Esophagus muscularis mucosa (tissue), 4 donors: ENCODE data around the gene DYNC1LI1. TPM values are rescaled to one million over a fixed set of nuclear protein-coding genes. Genes with fewer than 3 reads are reported as not detected.

Experiments
- DNase-seq: peaks from one replicate; pipeline ENCODE4 v3.0.0-alpha.2; 2017; ENCODE audit errors: extremely low spot score
- H3K27ac ChIP-seq, 4 donors: fragments of 200-600 bp; sonication (generic); replicated peaks in 1 of 4; 1 replicate in 3 of 4; 2 replicates in 1 of 4; pipeline ENCODE4 v1.5.1; 2016 to 2019; ENCODE audit warnings: mild to moderate bottlenecking in 1 of 4
- H3K27me3 ChIP-seq, 4 donors: fragments of 200-600 bp; sonication (generic); one replicate each; pipeline versions ENCODE4 v1.5.1 to v1.6.0; 2016 to 2019
- H3K36me3 ChIP-seq, 4 donors: fragments of 200-600 bp; sonication (generic); one replicate each; pipeline ENCODE4 v1.5.1; 2016 to 2019
- H3K4me1 ChIP-seq, 4 donors: fragments of 200-600 bp; sonication (generic); one replicate each; pipeline ENCODE4 v1.5.1; 2016 to 2019
- H3K4me3 ChIP-seq, 4 donors: fragments of 200-600 bp; sonication (generic); 1 replicate in 2 of 4; 2 replicates in 2 of 4; pipeline ENCODE4 v1.5.1; 2016 to 2019; ENCODE audit warnings: mild to moderate bottlenecking in 4 of 4, moderate library complexity in 1 of 4
- H3K9me3 ChIP-seq, 4 donors: fragments of 200-600 bp; sonication (generic); 1 replicate in 3 of 4; 2 replicates in 1 of 4; pipeline ENCODE4 v1.5.1; 2016 to 2019
- EP300 ChIP-seq: sonication (generic); formaldehyde crosslinking; IDR thresholded peaks from one replicate; pipeline ENCODE4 v1.6.1; 2017; ENCODE audit warnings: antibody characterized with exemption
- POLR2A ChIP-seq: fragments of 450-650 bp; IDR thresholded peaks from one replicate; pipeline ENCODE4 v1.6.1; 2017; ENCODE audit warnings: antibody characterized with exemption, moderate library complexity, mild to moderate bottlenecking, low read depth
- POLR2AphosphoS5 ChIP-seq, 2 donors: sonication (generic); formaldehyde crosslinking; IDR thresholded peaks; one replicate each; pipeline ENCODE4 v1.6.1; 2017; ENCODE audit warnings: antibody characterized with exemption in 2 of 2
- WGBS: methylation state at CpG from one replicate; pipeline ENCODE4 v1.1.5; 2018; 5-methylcytosine and 5-hydroxymethylcytosine counted together
- intact Hi-C: fragments of 100-400 bp; cut with DNase I; formaldehyde crosslinking; loops from one replicate; pipeline ENCODE4 v1.15.1; 2023
- total RNA-seq, 4 donors: library from RNA; depleted of rRNA; stranded (reverse); fragments of >200 nt; gene quantifications; one replicate each; pipeline versions ENCODE4 v1.1.0 to v1.2.1, GENCODE V29; 2016
- TF ChIP-seq, protein P1 (sequence below), 3 experiments: fragments of 200-600 bp in 2 of 3; fragments of 450-650 bp in 1 of 3; sonication (generic) in 2 of 3; IDR thresholded peaks; one replicate each; pipeline ENCODE4 v1.5.1; 2017 to 2019; ENCODE audit warnings: antibody characterized with exemption in 3 of 3, mild to moderate bottlenecking in 2 of 3, moderate library complexity in 1 of 3

Gene DYNC1LI1
- total RNA-seq, 4 donors from 2014 or later, result 30.0 to 38.2 (median 32.5) TPM

DNA sequence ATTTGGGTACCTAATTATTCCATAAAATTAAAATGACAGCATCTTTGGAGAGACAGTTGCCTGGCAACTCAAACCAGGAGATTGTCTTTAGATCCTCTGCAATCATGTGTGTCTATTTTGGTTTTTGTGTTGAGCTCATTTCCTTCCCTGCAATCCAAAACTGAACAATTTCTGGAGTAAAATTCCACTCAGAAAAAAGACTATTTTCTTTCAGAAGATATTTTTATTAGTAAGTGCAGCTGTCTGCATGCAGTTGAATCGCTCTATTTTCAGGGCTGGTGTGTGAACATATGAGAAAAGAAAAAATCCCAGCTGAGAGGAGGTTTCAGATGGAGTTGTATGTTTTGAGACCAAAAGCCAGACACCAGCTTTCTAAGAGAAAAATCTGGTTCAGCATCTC, 41.9 kb upstream of the DYNC1LI1 start:
- 76% methylated on average over 1 of the region's 1 CpG for WGBS
- no peak overlapping the region for H3K4me3 ChIP-seq
- H3K36me3 ChIP-seq, result no peaks in the 10 kb centered on the region
- no peaks in the 10 kb centered on the region for H3K27me3 ChIP-seq
- no peaks in the 10 kb centered on the region for H3K9me3 ChIP-seq
- H3K4me1 ChIP-seq, result no peaks in the 10 kb centered on the region
- intact Hi-C loops, result no loop called here
- no peak for TF ChIP-seq EP300
- TF ChIP-seq POLR2A, result no peak
- TF ChIP-seq, protein P1, sequence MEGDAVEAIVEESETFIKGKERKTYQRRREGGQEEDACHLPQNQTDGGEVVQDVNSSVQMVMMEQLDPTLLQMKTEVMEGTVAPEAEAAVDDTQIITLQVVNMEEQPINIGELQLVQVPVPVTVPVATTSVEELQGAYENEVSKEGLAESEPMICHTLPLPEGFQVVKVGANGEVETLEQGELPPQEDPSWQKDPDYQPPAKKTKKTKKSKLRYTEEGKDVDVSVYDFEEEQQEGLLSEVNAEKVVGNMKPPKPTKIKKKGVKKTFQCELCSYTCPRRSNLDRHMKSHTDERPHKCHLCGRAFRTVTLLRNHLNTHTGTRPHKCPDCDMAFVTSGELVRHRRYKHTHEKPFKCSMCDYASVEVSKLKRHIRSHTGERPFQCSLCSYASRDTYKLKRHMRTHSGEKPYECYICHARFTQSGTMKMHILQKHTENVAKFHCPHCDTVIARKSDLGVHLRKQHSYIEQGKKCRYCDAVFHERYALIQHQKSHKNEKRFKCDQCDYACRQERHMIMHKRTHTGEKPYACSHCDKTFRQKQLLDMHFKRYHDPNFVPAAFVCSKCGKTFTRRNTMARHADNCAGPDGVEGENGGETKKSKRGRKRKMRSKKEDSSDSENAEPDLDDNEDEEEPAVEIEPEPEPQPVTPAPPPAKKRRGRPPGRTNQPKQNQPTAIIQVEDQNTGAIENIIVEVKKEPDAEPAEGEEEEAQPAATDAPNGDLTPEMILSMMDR (IDR thresholded peaks at IDR 0.05), result no peak
- no peak for TF ChIP-seq POLR2AphosphoS5 (IDR thresholded peaks at IDR 0.05)
- DNase-seq, result peak; percentile 21
- H3K27ac ChIP-seq, result no peak overlapping the region

DNA sequence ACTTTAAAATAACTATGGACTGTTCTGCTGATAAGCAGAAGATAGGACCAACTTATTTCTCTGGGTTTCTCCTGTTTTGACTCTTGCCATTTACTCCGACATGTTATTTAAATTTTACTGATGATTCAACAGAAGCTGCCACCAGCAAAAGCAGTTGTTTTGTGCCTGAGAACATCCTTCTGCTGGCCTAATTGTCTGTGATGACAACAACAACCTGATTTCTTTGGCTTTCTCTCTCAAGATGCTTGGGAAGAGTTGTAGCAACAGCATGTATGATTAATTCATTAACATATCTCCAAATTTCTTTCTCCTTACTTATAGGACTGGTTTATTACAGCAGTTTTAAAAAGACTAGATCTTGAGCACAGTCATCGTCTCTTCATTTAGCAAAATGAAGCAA, 36.9 kb upstream of the DYNC1LI1 start:
- H3K4me1 ChIP-seq, result no peaks in the 10 kb centered on the region
- no peak overlapping the region for H3K4me3 ChIP-seq
- intact Hi-C loops, result no loop called here
- H3K9me3 ChIP-seq, result no peaks in the 10 kb centered on the region
- no peaks in the 10 kb centered on the region for H3K36me3 ChIP-seq
- no peaks in the 10 kb centered on the region for H3K27me3 ChIP-seq
- DNase-seq, result no peak
- WGBS, result 79% methylated on average over 2 of the region's 2 CpGs
- H3K27ac ChIP-seq, result no peak overlapping the region
- TF ChIP-seq EP300 (no peak), POLR2A (no peak), POLR2AphosphoS5 (IDR thresholded peaks at IDR 0.05) (no peak)
- TF ChIP-seq, protein P1 (IDR thresholded peaks at IDR 0.05), result no peak

DNA sequence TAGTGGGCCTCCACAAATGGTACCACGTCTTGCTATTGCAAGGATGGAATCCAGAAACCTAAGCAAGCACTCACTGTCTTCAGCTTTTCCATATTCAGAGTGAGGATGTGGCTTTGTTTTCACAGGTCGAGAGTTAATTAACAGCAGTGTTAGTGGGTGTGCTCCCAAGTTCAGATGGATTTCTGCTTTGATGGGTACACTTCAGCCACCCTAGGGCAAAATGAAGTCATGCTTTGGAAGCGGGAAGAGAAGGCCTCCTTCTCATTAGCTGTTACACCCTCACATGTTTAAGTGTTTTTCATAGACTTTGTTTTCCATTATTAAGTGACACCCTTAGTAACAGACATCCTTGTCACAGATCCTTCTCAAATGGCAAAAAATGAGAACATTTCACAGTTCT, 36.3 kb upstream of the DYNC1LI1 start:
- Histone ChIP-seq H3K27ac (no peak overlapping the region), H3K36me3 (no peaks in the 10 kb centered on the region), H3K4me3 (no peak overlapping the region), H3K27me3 (no peaks in the 10 kb centered on the region), H3K9me3 (no peaks in the 10 kb centered on the region), H3K4me1 (no peaks in the 10 kb centered on the region)
- WGBS, result 79% methylated on average over 3 of the region's 3 CpGs
- intact Hi-C loops, result no loop called here
- no peak for TF ChIP-seq EP300
- TF ChIP-seq POLR2A, result no peak
- TF ChIP-seq POLR2AphosphoS5 (IDR thresholded peaks at IDR 0.05), result no peak
- TF ChIP-seq, protein P1 (IDR thresholded peaks at IDR 0.05), result no peak
- peak; percentile 47 for DNase-seq

DNA sequence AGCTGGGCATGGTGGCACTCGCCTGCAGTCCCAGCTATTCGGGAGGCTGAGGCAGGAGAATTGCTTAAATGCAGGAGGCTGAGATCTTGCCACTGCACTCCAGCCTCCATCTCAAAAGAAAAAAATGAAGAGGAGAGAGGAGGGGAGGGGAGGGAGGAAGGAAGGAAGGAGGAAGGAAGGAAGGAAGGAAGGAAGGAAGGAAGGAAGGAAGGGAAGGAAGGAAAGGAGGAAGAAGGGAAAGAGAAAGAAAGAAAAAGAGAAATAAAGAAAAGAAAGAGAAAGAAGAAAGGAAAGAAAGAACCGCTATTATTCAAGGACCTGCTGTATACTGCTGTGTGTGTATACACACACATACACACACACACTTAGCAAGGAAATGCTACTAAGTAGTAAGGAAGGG, 35.6 kb upstream of the DYNC1LI1 start:
- DNase-seq, result no peak
- TF ChIP-seq EP300, result no peak
- TF ChIP-seq POLR2A, result no peak
- TF ChIP-seq POLR2AphosphoS5 (IDR thresholded peaks at IDR 0.05), result no peak
- TF ChIP-seq, protein P1 (IDR thresholded peaks at IDR 0.05), result no peak
- H3K27me3 ChIP-seq, result no peaks in the 10 kb centered on the region
- intact Hi-C loops, result no loop called here
- H3K36me3 ChIP-seq, result no peaks in the 10 kb centered on the region
- H3K4me3 ChIP-seq, result no peak overlapping the region
- H3K9me3 ChIP-seq, result no peaks in the 10 kb centered on the region
- H3K4me1 ChIP-seq, result no peaks in the 10 kb centered on the region
- 93% methylated on average over 3 of the region's 3 CpGs for WGBS
- H3K27ac ChIP-seq, result no peak overlapping the region

DNA sequence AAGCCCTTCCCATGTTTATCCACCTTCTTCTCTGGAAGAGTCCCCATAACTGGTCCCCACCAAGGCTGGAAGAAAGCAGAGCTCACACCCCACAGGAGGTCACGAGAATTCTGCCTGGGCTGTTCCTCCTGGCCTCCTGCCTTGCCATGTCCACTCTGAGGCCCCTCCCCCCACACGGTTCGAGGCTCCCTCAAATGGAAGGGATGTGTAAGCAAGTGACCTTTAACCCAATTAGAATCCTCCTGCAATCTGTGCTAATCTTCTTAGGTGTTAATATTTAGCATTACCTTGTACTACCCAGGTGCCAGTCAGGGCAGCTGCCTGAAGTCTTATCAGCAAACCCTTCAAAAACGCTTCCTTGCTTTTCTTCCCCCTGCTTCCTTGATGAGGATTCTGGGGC, 32.4 kb upstream of the DYNC1LI1 start:
- no peak overlapping the region for H3K4me3 ChIP-seq
- DNase-seq, result peak; percentile 66
- no peaks in the 10 kb centered on the region for H3K9me3 ChIP-seq
- 73% methylated on average over 4 of the region's 4 CpGs for WGBS
- intact Hi-C loops, result no loop called here
- H3K27me3 ChIP-seq, result no peaks in the 10 kb centered on the region
- TF ChIP-seq POLR2AphosphoS5 (IDR thresholded peaks at IDR 0.05) (no peak), EP300 (no peak), POLR2A (no peak)
- TF ChIP-seq, protein P1 (IDR thresholded peaks at IDR 0.05), result no peak
- no peak overlapping the region for H3K27ac ChIP-seq
- H3K36me3 ChIP-seq, result no peaks in the 10 kb centered on the region
- H3K4me1 ChIP-seq, result no peaks in the 10 kb centered on the region
